DOHH2 (cell line): Measurements from ENCODE around the gene STUM.

Source experiments
- H3F3A ChIP-seq: fragments of 200-600 bp; sonication (generic), shearing (Covaris generic); 2 replicates; pipeline ENCODE4 v1.6.0; 2016; ENCODE audit warnings: antibody characterized with exemption, mild to moderate bottlenecking; ENCODE audit not compliant: control insufficient read depth, insufficient read depth
- H3K27ac ChIP-seq: fragments of 200-600 bp; sonication (generic); 2 replicates; pipeline ENCODE4 v1.5.1; 2014; ENCODE audit warnings: low read depth, mild to moderate bottlenecking, low read length, moderate library complexity
- H3K27me3 ChIP-seq: fragments of 200-600 bp; sonication (generic); 2 replicates; pipeline ENCODE4 v1.6.1; 2014; ENCODE audit warnings: mild to moderate bottlenecking, low read length, mixed read lengths; ENCODE audit not compliant: control insufficient read depth
- H3K36me3 ChIP-seq: fragments of 200-600 bp; sonication (generic); 2 replicates; pipeline ENCODE4 v1.6.1; 2014; ENCODE audit warnings: mild to moderate bottlenecking, low read length, moderate library complexity, mixed read lengths; ENCODE audit not compliant: control insufficient read depth
- H3K4me1 ChIP-seq: fragments of 200-600 bp; sonication (generic); 2 replicates; pipeline ENCODE4 v1.6.1; 2014; ENCODE audit warnings: mild to moderate bottlenecking, low read length, mixed read lengths; ENCODE audit not compliant: control insufficient read depth
- H3K4me2 ChIP-seq: fragments of 200-600 bp; sonication (generic); 2 replicates; pipeline ENCODE4 v1.6.0; 2014; ENCODE audit warnings: mild to moderate bottlenecking, low read length, moderate library complexity
- H3K4me3 ChIP-seq: fragments of 200-600 bp; sonication (generic); 2 replicates; pipeline ENCODE4 v1.5.1; 2014; ENCODE audit warnings: mild to moderate bottlenecking, low read length, mixed read lengths
- H3K79me2 ChIP-seq: fragments of 200-600 bp; sonication (generic); 2 replicates; pipeline ENCODE4 v1.6.1; 2014; ENCODE audit warnings: mild to moderate bottlenecking, low read length, mixed read lengths; ENCODE audit not compliant: control insufficient read depth
- H3K9me2 ChIP-seq: fragments of 200-600 bp; sonication (generic); replicated peaks from 2 replicates; pipeline ENCODE4 v1.6.1; 2014; ENCODE audit warnings: mild to moderate bottlenecking, low read length, mixed read lengths; ENCODE audit not compliant: control insufficient read depth
- H3K9me3 ChIP-seq: fragments of 200-600 bp; sonication (generic); 2 replicates; pipeline ENCODE4 v1.6.1; 2014; ENCODE audit warnings: antibody characterized with exemption, low read length, mixed read lengths; ENCODE audit not compliant: control insufficient read depth, insufficient read depth
- H4K20me1 ChIP-seq: fragments of 200-600 bp; sonication (generic); 2 replicates; pipeline ENCODE4 v1.6.0; 2014; ENCODE audit warnings: low read depth, mild to moderate bottlenecking, antibody characterized with exemption, low read length, moderate library complexity; ENCODE audit not compliant: control insufficient read depth, insufficient read depth
- CTCF ChIP-seq: fragments of 200-600 bp; sonication (generic); IDR thresholded peaks from one replicate; pipeline ENCODE4 v1.5.1; 2014; ENCODE audit warnings: antibody characterized with exemption, mild to moderate bottlenecking, low read depth, low read length; ENCODE audit not compliant: poor library complexity, severe bottlenecking
- EZH2phosphoT487 ChIP-seq: fragments of 200-600 bp; sonication (generic); IDR thresholded peaks from 2 replicates; pipeline ENCODE4 v1.6.1; 2017; ENCODE audit warnings: borderline replicate concordance, mild to moderate bottlenecking, antibody characterized with exemption, low read length, moderate library complexity, mixed read lengths

The STUM gene

GRCh38 chr1:226586650-226587422 lies 38.3 kb downstream of the STUM start:
- Histone ChIP-seq H3K36me3 (no peaks in the 10 kb centered on the region), H3K4me3 (no peak overlapping the region), H3K9me2 (no peaks in the 10 kb centered on the region), H3F3A (no peaks in the 10 kb centered on the region), H4K20me1 (no peaks in the 10 kb centered on the region), H3K4me1 (peaks cover 8% of the 10 kb centered on the region), H3K79me2 (no peaks in the 10 kb centered on the region), H3K27me3 (peaks cover 4% of the 10 kb centered on the region; the same call in 1 of the 2 replicates), H3K4me2 (no peak overlapping the region), H3K27ac (no peak overlapping the region), H3K9me3 (no peaks in the 10 kb centered on the region)
- TF ChIP-seq EZH2phosphoT487: no peak
- TF ChIP-seq CTCF: no peak

DNA sequence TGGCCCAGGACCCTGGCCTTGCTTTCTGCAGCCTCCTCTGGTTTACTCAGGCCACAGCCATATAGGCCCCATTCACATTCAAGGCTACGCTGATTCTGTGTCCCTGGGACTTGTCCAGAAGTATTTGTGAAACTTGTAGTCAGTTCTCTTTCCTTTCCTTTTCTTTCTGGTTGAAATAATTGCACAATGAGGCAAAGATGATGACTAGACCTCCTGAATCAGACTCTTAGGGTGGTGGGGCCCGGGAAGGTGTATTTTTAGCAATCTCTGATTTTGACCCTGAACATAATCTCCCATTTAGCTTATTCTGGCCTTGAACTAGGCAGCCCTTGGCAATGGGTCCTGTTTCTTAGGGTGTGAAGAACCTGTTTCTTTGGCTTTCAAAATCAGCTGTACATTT lies 39.9 kb downstream of the STUM start:
- H3K4me1 ChIP-seq: peaks cover 8% of the 10 kb centered on the region
- H3K36me3 ChIP-seq: no peaks in the 10 kb centered on the region
- H3K27me3 ChIP-seq: peaks cover 4% of the 10 kb centered on the region; the same call in 1 of the 2 replicates
- no peaks in the 10 kb centered on the region for H3K79me2 ChIP-seq
- H3K4me2 ChIP-seq: no peak overlapping the region
- no peaks in the 10 kb centered on the region for H4K20me1 ChIP-seq
- no peak overlapping the region for H3K27ac ChIP-seq
- no peaks in the 10 kb centered on the region for H3K9me2 ChIP-seq
- no peaks in the 10 kb centered on the region for H3K9me3 ChIP-seq
- no peaks in the 10 kb centered on the region for H3F3A ChIP-seq
- no peak overlapping the region for H3K4me3 ChIP-seq
- TF ChIP-seq EZH2phosphoT487 (no peak), CTCF (no peak)

GRCh38 chr1:226589008-226589733 lies 40.6 kb downstream of the STUM start:
- peaks cover 4% of the 10 kb centered on the region; the same call in 1 of the 2 replicates for H3K27me3 ChIP-seq
- no peak for TF ChIP-seq CTCF
- no peak for TF ChIP-seq EZH2phosphoT487

More at GRCh38 chr1:226589008-226589733, 40.6 kb downstream of the STUM start:
- no peak overlapping the region for H3K4me2 ChIP-seq
- H3K36me3 ChIP-seq: no peaks in the 10 kb centered on the region
- H3K9me3 ChIP-seq: no peaks in the 10 kb centered on the region
- H3K4me1 ChIP-seq: peaks cover 4% of the 10 kb centered on the region
- H4K20me1 ChIP-seq: no peaks in the 10 kb centered on the region
- no peaks in the 10 kb centered on the region for H3K9me2 ChIP-seq
- H3K4me3 ChIP-seq: no peak overlapping the region
- no peak overlapping the region for H3K27ac ChIP-seq
- H3F3A ChIP-seq: no peaks in the 10 kb centered on the region
- no peaks in the 10 kb centered on the region for H3K79me2 ChIP-seq
